Neural cell (in vitro differentiated cells): ENCODE results near the gene MYBPC2. TPM values are rescaled to one million over a fixed set of nuclear protein-coding genes. Genes with fewer than 3 reads are reported as not detected.

Source experiments
- H2AFZ ChIP-seq: fragments of 200-600, 300-800 bp; sonication (generic), shearing (Covaris generic); 2 replicates; pipeline ENCODE4 v1.6.0; 2014; ENCODE audit warnings: low read depth, mild to moderate bottlenecking, antibody characterized with exemption, low read length, moderate library complexity
- H3F3A ChIP-seq: fragments of 200-600 bp; shearing (Covaris generic); 2 replicates; pipeline ENCODE4 v1.6.1; 2016; ENCODE audit warnings: mild to moderate bottlenecking, moderate library complexity, mixed read lengths, antibody characterized with exemption, low read length; ENCODE audit not compliant: insufficient read depth, poor library complexity, severe bottlenecking
- H3K27ac ChIP-seq: fragments of 200-600, 300-800 bp; sonication (generic), shearing (Covaris generic); 2 replicates; pipeline ENCODE4 v1.5.1; 2014; ENCODE audit warnings: mild to moderate bottlenecking, low read length, moderate library complexity
- H3K27me3 ChIP-seq: fragments of 300-800, 200-600 bp; sonication (generic), shearing (Covaris generic); 2 replicates; pipeline ENCODE4 v1.6.0; 2014; ENCODE audit warnings: mild to moderate bottlenecking, low read depth, low read length, moderate library complexity; ENCODE audit not compliant: insufficient read depth
- H3K36me3 ChIP-seq: fragments of 300-800, 200-600 bp; sonication (generic), shearing (Covaris generic); 2 replicates; pipeline ENCODE4 v1.5.1; 2014; ENCODE audit warnings: mild to moderate bottlenecking, antibody characterized with exemption, low read length, moderate library complexity; ENCODE audit not compliant: insufficient read depth
- H3K4me2 ChIP-seq: fragments of 300-800, 200-600 bp; sonication (generic), shearing (Covaris generic); 2 replicates; pipeline ENCODE4 v1.6.0; 2014; ENCODE audit warnings: mild to moderate bottlenecking, low read length
- H3K4me3 ChIP-seq: fragments of 300-800, 200-600 bp; sonication (generic), shearing (Covaris generic); 2 replicates; pipeline ENCODE4 v1.5.1; 2014; ENCODE audit warnings: mild to moderate bottlenecking, low read length, moderate library complexity
- H3K79me2 ChIP-seq: fragments of 200-600 bp; shearing (Covaris generic); replicated peaks from 2 replicates; pipeline ENCODE4 v1.6.0; 2014; ENCODE audit warnings: mild to moderate bottlenecking, low read length, moderate library complexity; ENCODE audit not compliant: insufficient read depth
- H3K9ac ChIP-seq: fragments of 300-800, 200-600 bp; sonication (generic), shearing (Covaris generic); 2 replicates; pipeline ENCODE4 v1.6.1; 2016; ENCODE audit warnings: mild to moderate bottlenecking, low read length, mixed read lengths
- H3K9me2 ChIP-seq: fragments of 200-600 bp; shearing (Covaris generic); 2 replicates; pipeline ENCODE4 v1.6.1; 2016; ENCODE audit warnings: mild to moderate bottlenecking, low read length, mixed read lengths; ENCODE audit not compliant: insufficient read depth
- H3K9me3 ChIP-seq: fragments of 200-600, 300-800 bp; sonication (generic), shearing (Covaris generic); 2 replicates; pipeline ENCODE4 v1.6.1; 2016; ENCODE audit warnings: mild to moderate bottlenecking, mixed run types, low read length, moderate library complexity, mixed read lengths
- H4K20me1 ChIP-seq: fragments of 200-600 bp; shearing (Covaris generic); 2 replicates; pipeline ENCODE4 v1.6.1; 2016; ENCODE audit warnings: mild to moderate bottlenecking, mixed run types; ENCODE audit not compliant: insufficient read depth
- CTCF ChIP-seq: fragments of 450-650 bp; IDR thresholded peaks from 2 replicates; pipeline ENCODE4 v1.5.1; 2014; ENCODE audit warnings: antibody characterized with exemption, mild to moderate bottlenecking, moderate library complexity; ENCODE audit not compliant: poor library complexity, severe bottlenecking
- EP300 ChIP-seq: fragments of 450-650 bp; conservative IDR thresholded peaks from 2 replicates; pipeline ENCODE4 v1.6.1; 2014; ENCODE audit warnings: antibody characterized with exemption, mild to moderate bottlenecking, moderate library complexity; ENCODE audit not compliant: poor library complexity, severe bottlenecking
- EZH2 ChIP-seq: fragments of 200-600, 300-800 bp; shearing (Covaris generic), sonication (generic); IDR thresholded peaks from 2 replicates; pipeline ENCODE4 v1.6.1; 2014; ENCODE audit warnings: antibody characterized with exemption, low read length, borderline replicate concordance, mild to moderate bottlenecking; ENCODE audit not compliant: insufficient read depth, poor library complexity, severe bottlenecking
- MXI1 ChIP-seq: fragments of 450-650 bp; conservative IDR thresholded peaks from 2 replicates; pipeline ENCODE4 v1.6.1; 2014; ENCODE audit warnings: antibody characterized with exemption, mild to moderate bottlenecking; ENCODE audit not compliant: poor library complexity, severe bottlenecking
- POLR2AphosphoS5 ChIP-seq: IDR thresholded peaks from 2 replicates; pipeline ENCODE4 v1.6.1; 2012
- RAD21 ChIP-seq: fragments of 450-650 bp; conservative IDR thresholded peaks from 2 replicates; pipeline ENCODE4 v1.6.1; 2014; ENCODE audit warnings: antibody characterized with exemption, mild to moderate bottlenecking, moderate library complexity
- REST ChIP-seq: IDR thresholded peaks from 2 replicates; pipeline ENCODE4 v1.6.1; 2012; ENCODE audit warnings: borderline replicate concordance
- SMC3 ChIP-seq: fragments of 450-650 bp; conservative IDR thresholded peaks from 2 replicates; pipeline ENCODE4 v1.6.1; 2014; ENCODE audit warnings: antibody characterized with exemption, mild to moderate bottlenecking, moderate library complexity; ENCODE audit not compliant: poor library complexity
- TAF1 ChIP-seq: IDR thresholded peaks from 2 replicates; pipeline ENCODE4 v1.6.1; 2012; ENCODE audit warnings: low read depth
- polyA plus RNA-seq: library from polyadenylated mRNA; depleted of rRNA; stranded (reverse); fragments of >200 nt; gene quantifications from 2 replicates; pipeline ENCODE4 v1.2.3, GENCODE V29; 2014

Gene MYBPC2
- polyA plus RNA-seq, 1 donor from 2014 or later, result not detected

- Histone ChIP-seq H3K4me3 (no peak overlapping the region), H3K36me3 (no peaks in the 10 kb centered on the region), H3F3A (no peaks in the 10 kb centered on the region), H3K9me3 (no peaks in the 10 kb centered on the region), H3K27ac (no peak overlapping the region), H3K9ac (no peak overlapping the region), H3K79me2 (no peaks in the 10 kb centered on the region), H2AFZ (no peak overlapping the region), H4K20me1 (no peaks in the 10 kb centered on the region), H3K4me2 (no peak overlapping the region), H3K9me2 (no peaks in the 10 kb centered on the region), H3K27me3 (peaks cover 26% of the 10 kb centered on the region)
- TF ChIP-seq REST (no peak), MXI1 (no peak), CTCF (no peak), EP300 (no peak), RAD21 (no peak), POLR2AphosphoS5 (no peak), EZH2 (no peak), TAF1 (no peak), SMC3 (no peak)
These were observed 61.7 kb downstream of the MYBPC2 start for GRCh38 chr19:50494186-50495019.

GRCh38 chr19:50495020-50495531, 62.4 kb downstream of the MYBPC2 start:
- H3F3A ChIP-seq, result no peaks in the 10 kb centered on the region
- H3K4me3 ChIP-seq, result no peak overlapping the region
- H3K27ac ChIP-seq, result no peak overlapping the region
- no peak overlapping the region for H2AFZ ChIP-seq
- H3K79me2 ChIP-seq, result no peaks in the 10 kb centered on the region
- no peak overlapping the region for H3K4me2 ChIP-seq
- no peak for TF ChIP-seq EP300
- TF ChIP-seq TAF1, result no peak
- TF ChIP-seq EZH2, result no peak
- no peak for TF ChIP-seq REST
- TF ChIP-seq MXI1, result no peak
- no peak for TF ChIP-seq POLR2AphosphoS5
- TF ChIP-seq SMC3, result no peak
- no peak for TF ChIP-seq RAD21
- no peak for TF ChIP-seq CTCF
- peaks cover 22% of the 10 kb centered on the region for H3K27me3 ChIP-seq
- no peak overlapping the region for H3K9ac ChIP-seq
- no peaks in the 10 kb centered on the region for H3K9me2 ChIP-seq
- no peaks in the 10 kb centered on the region for H3K9me3 ChIP-seq
- no peaks in the 10 kb centered on the region for H4K20me1 ChIP-seq
- no peaks in the 10 kb centered on the region for H3K36me3 ChIP-seq
